ENCODE results near the gene NUDT3.
"Not testable (repeated sequence)": the region's sequence is repeated elsewhere in the genome, so short reads cannot be mapped to it uniquely, and the experiment has no call there.

Gene NUDT3

GRCh38 chr6:34245761-34246140, 146.7 kb downstream of the NUDT3 start:
- H3K27me3 Mint-ChIP-seq; H3K9me3 Mint-ChIP-seq; H3K27ac Mint-ChIP-seq; H3K4me3 Mint-ChIP-seq; intact Hi-C loops (cut with micrococcal nuclease): not testable (repeated sequence)
- H3K36me3 Mint-ChIP-seq (ENCODE audit: low read depth), result peaks cover 77% of the 10 kb centered on the region
- peaks cover 89% of the 10 kb centered on the region for H3K4me1 Mint-ChIP-seq (ENCODE audit: low read depth)

DNA sequence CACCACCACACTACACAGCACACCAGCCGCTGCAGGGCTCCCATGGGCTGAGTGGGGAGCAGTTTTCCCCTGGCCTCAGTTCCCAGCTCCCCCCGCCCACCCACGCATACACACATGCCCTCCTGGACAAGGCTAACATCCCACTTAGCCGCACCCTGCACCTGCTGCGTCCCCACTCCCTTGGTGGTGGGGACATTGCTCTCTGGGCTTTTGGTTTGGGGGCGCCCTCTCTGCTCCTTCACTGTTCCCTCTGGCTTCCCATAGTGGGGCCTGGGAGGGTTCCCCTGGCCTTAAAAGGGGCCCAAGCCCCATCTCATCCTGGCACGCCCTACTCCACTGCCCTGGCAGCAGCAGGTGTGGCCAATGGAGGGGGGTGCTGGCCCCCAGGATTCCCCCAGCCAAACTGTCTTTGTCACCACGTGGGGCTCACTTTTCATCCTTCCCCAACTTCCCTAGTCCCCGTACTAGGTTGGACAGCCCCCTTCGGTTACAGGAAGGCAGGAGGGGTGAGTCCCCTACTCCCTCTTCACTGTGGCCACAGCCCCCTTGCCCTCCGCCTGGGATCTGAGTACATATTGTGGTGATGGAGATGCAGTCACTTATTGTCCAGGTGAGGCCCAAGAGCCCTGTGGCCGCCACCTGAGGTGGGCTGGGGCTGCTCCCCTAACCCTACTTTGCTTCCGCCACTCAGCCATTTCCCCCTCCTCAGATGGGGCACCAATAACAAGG, 147.3 kb downstream of the NUDT3 start:
- intact Hi-C loops (cut with micrococcal nuclease); H3K4me3 Mint-ChIP-seq; H3K9me3 Mint-ChIP-seq; H3K27me3 Mint-ChIP-seq: not testable (repeated sequence)
- Mint-ChIP-seq H3K4me1 (ENCODE audit: low read depth) (peaks cover 89% of the 10 kb centered on the region), H3K27ac (peak overlapping the region; percentile 60), H3K36me3 (ENCODE audit: low read depth) (peaks cover 82% of the 10 kb centered on the region)

GRCh38 chr6:34243901-34244884, 148.3 kb downstream of the NUDT3 start:
- Mint-ChIP-seq H3K9me3 (no peaks in the 10 kb centered on the region), H3K4me3 (peak overlapping the region; percentile 50), H3K27me3 (no peaks in the 10 kb centered on the region), H3K27ac (peak overlapping the region; percentile 61), H3K4me1 (ENCODE audit: low read depth) (peaks cover 87% of the 10 kb centered on the region), H3K36me3 (ENCODE audit: low read depth) (peaks cover 85% of the 10 kb centered on the region)
- intact Hi-C loops (cut with micrococcal nuclease), result no loop called here

GRCh38 chr6:34243131-34243771, 149.2 kb downstream of the NUDT3 start:
- H3K36me3 Mint-ChIP-seq (ENCODE audit: low read depth), result peaks cover 81% of the 10 kb centered on the region
- peaks cover 92% of the 10 kb centered on the region for H3K4me1 Mint-ChIP-seq (ENCODE audit: low read depth)
- no peaks in the 10 kb centered on the region for H3K27me3 Mint-ChIP-seq
- intact Hi-C loops (cut with micrococcal nuclease), result no loop called here
- peak overlapping the region; percentile 4 for H3K27ac Mint-ChIP-seq
- no peaks in the 10 kb centered on the region for H3K9me3 Mint-ChIP-seq
- no peak overlapping the region for H3K4me3 Mint-ChIP-seq

DNA sequence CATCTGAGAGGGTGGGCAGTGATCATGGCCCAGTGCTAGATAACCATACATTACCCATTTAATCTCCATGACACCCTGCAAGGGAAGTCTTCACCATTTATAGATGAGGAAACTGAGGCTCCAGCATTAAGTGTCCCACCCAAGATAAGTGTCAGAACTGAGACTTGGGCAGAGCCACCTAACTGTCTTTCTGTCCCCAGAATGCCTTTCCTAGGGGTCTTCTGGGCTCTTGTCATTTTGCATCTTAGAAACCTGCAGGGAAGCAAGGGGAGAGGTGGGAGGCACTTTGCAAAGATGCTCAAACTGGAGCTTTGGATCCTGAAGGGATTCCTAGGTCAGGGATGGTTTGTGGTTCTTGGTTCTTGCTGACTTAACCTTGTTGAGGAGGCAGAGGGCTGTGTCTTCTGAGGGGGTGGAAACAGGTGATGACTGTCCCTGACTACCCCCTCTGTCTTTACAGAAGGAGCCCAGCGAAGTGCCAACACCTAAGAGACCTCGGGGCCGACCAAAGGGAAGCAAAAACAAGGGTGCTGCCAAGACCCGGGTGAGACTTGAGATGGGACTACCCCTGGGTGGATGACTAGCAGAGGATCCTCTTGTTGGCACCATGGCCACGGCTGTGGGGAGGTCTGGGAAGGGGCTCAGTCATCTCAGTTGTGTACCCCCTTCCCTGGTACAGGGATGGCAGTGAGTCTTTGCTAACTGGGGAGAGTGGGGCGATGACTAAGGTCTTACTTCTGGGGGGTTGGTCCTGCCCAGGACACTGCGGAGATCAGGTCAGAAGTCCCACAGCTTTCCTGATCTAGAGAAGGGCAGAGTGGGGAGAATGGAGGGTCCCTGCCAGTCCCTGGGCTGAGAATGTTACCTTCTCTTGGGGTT, 150.0 kb downstream of the NUDT3 start:
- peaks cover 73% of the 10 kb centered on the region for H3K36me3 Mint-ChIP-seq (ENCODE audit: low read depth)
- H3K4me1 Mint-ChIP-seq (ENCODE audit: low read depth), result peaks cover 87% of the 10 kb centered on the region
- intact Hi-C loops (cut with micrococcal nuclease), result no loop called here
- no peaks in the 10 kb centered on the region for H3K9me3 Mint-ChIP-seq
- no peaks in the 10 kb centered on the region for H3K27me3 Mint-ChIP-seq
- no peak overlapping the region for H3K4me3 Mint-ChIP-seq
- H3K27ac Mint-ChIP-seq, result peak overlapping the region; percentile 4

- Mint-ChIP-seq H3K36me3 (ENCODE audit: low read depth) (peaks cover 65% of the 10 kb centered on the region), H3K27ac (no peak overlapping the region)
Observed at GRCh38 chr6:34241351-34242215, 150.9 kb downstream of the NUDT3 start.

DNA sequence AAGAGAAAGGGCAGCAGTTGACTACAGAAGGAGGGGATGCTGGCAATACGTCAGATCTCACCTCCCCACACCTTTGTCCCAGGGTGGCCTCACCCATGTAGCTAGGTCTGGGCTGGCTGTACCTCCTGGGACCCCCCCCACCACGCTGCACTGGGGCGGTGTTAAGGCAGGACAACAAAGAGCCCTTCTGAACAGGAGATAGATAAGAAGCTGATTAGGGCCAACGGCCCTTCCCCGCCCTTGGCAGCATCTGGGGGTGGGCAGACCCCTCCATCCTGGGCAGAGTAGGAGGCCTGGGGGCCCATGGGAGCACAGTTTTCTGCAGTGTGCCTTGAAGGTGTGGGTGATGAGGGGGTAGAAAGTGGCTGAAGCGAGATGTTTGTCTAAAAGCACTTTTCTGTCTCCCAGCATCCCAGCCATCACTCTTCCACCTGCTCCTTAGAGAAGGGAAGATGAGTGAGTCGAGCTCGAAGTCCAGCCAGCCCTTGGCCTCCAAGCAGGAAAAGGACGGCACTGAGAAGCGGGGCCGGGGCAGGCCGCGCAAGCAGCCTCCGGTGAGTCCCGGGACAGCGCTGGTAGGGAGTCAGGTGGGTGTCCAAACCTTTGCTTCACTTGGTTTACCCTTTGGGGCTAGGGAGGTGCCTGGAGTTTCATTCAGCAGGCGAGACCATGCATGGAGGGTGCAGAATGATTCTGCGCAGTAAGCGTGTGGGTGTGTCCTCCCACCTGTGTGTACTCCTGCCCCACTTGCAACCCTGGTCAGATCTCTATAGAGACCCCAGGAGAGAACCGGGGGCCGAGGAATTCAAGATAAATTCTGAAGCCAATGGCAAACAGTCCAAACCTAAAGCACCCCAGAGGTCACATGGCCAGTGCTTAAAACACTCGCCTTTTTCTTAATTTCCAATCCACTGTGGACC, 151.9 kb downstream of the NUDT3 start:
- H3K27me3 Mint-ChIP-seq, result no peaks in the 10 kb centered on the region
- intact Hi-C loops (cut with micrococcal nuclease), result no loop called here
- no peak overlapping the region for H3K27ac Mint-ChIP-seq
- H3K36me3 Mint-ChIP-seq (ENCODE audit: low read depth), result peaks cover 55% of the 10 kb centered on the region
- H3K9me3 Mint-ChIP-seq, result no peaks in the 10 kb centered on the region
- H3K4me1 Mint-ChIP-seq (ENCODE audit: low read depth), result peaks cover 81% of the 10 kb centered on the region
- no peak overlapping the region for H3K4me3 Mint-ChIP-seq

More at GRCh38 chr6:34241351-34242215, 150.9 kb downstream of the NUDT3 start:
- H3K4me1 Mint-ChIP-seq (ENCODE audit: low read depth), result peaks cover 81% of the 10 kb centered on the region
- intact Hi-C loops (cut with micrococcal nuclease), result no loop called here
- no peaks in the 10 kb centered on the region for H3K27me3 Mint-ChIP-seq
- H3K4me3 Mint-ChIP-seq, result no peak overlapping the region
- H3K9me3 Mint-ChIP-seq, result no peaks in the 10 kb centered on the region

DNA sequence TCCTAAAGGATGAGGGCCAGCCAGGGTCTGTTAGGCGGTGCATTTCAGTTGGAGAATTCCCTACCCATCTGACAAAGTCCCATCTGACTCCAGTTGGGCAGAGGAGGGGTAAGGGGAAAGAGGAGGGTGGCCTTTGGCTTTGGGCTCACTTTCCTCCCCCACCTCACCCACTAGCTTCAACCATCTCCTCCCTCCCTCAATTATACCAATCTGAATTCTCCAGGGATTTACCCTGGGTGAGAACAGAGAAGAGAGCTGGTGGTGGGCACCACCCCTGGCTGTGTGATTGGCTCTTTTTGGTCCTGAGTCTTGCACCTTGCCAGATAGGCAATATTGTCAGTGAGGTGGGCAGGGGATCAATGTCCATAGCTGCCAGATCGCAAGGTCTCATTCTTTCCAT, 152.6 kb downstream of the NUDT3 start:
- no peak overlapping the region for H3K27ac Mint-ChIP-seq

GRCh38 chr6:34239500-34239825, 153.0 kb downstream of the NUDT3 start:
- Mint-ChIP-seq H3K27me3 (no peaks in the 10 kb centered on the region), H3K9me3 (no peaks in the 10 kb centered on the region), H3K4me3 (no peak overlapping the region), H3K36me3 (ENCODE audit: low read depth) (peaks cover 44% of the 10 kb centered on the region), H3K4me1 (ENCODE audit: low read depth) (peaks cover 70% of the 10 kb centered on the region), H3K27ac (no peak overlapping the region)
- intact Hi-C loops (cut with micrococcal nuclease), result no loop called here

More for the DNA sequence above, 152.6 kb downstream of the NUDT3 start:
- Mint-ChIP-seq H3K9me3 (no peaks in the 10 kb centered on the region), H3K4me1 (ENCODE audit: low read depth) (peaks cover 75% of the 10 kb centered on the region), H3K4me3 (no peak overlapping the region), H3K27me3 (no peaks in the 10 kb centered on the region), H3K36me3 (ENCODE audit: low read depth) (peaks cover 48% of the 10 kb centered on the region)
- intact Hi-C loops (cut with micrococcal nuclease), result no loop called here

DNA sequence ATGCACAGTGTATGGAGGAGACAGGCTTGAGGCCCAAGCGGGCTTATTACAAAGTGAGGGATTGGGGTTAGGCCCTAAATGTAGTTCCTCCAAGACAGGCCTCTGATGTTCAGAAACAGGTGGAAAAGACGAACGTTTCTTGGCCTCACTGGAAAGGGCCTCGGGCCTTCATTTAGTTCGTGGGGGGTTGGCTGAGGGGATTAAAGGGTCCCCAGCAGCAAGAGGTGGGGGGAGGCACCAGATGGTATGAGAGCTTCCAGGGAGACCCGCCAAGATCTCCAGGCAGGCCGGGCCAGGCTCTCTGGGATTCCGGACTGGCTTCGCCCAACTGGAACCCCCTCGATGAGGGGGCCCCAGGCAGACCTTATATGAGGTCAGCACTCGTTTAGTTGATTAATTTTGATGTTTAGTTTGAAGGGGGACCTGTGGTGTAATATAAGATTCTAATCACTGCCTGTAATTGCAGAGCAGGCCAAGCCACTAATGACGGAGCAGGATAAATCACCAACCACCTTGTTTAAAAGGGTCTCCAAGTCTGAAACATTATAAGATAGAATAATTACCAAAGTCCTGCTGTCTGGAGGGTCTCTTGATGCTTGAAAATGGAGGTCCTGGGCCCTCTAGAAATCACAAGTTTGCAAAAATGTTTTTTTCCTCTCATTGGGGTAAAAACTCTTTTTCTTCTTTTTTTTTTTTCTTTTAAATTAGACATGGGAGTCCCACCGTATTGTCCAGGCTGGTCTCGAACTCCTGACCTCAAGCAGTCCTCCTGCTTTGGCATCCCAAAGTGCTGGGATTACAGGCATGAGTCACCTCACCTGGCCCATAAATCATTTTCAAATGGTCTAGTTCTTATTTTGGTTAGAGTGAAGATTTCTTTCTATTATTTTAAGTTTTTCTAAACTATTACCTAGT, 153.6 kb downstream of the NUDT3 start:
- peaks cover 39% of the 10 kb centered on the region for H3K36me3 Mint-ChIP-seq (ENCODE audit: low read depth)
- no peaks in the 10 kb centered on the region for H3K27me3 Mint-ChIP-seq
- no peaks in the 10 kb centered on the region for H3K9me3 Mint-ChIP-seq
- intact Hi-C loops (cut with micrococcal nuclease), result no loop called here
- H3K27ac Mint-ChIP-seq, result peak overlapping the region; percentile 65
- H3K4me3 Mint-ChIP-seq, result peak overlapping the region; percentile 76
- H3K4me1 Mint-ChIP-seq (ENCODE audit: low read depth), result peaks cover 64% of the 10 kb centered on the region

Data from dendritic cell treated with granulocyte-macrophage colony-stimulating factor and Interleukin-4, amounts not matched to agents 40 ng/mL and 50 ng/mL, for 4 days (primary cell).